Measurements from ENCODE around the gene NHEJ1. TPM values are rescaled to one million over a fixed set of nuclear protein-coding genes. Genes with fewer than 3 reads are reported as not detected.

NHEJ1 gene
- total and polyA plus RNA-seq, 2 of the 13 experiments (the other 11 are each of a cell fraction or from before 2014, with no cell fraction given): 30.0 to 30.7 TPM

GRCh38 chr2:219112062-219112406 lies 48.6 kb downstream of the NHEJ1 start (continued):
- TF ChIP-seq ONECUT2 (CRISPR knock-in tag; IDR thresholded peaks at IDR 0.05) (no peak), EHMT2 (IDR thresholded peaks at IDR 0.05; ENCODE audit: borderline replicate concordance, low read depth, low read length) (no peak), IKZF4 (CRISPR knock-in tag; IDR thresholded peaks at IDR 0.05; ENCODE audit: borderline replicate concordance, low read depth, not compliant biosample characterization) (no peak)

GRCh38 chr2:219111375-219112061 lies 49.1 kb downstream of the NHEJ1 start:
- no peaks in the 10 kb centered on the region for H3K79me2 ChIP-seq (ENCODE audit: insufficient read depth, low read length)
- intact Hi-C loops (cut with micrococcal nuclease; ENCODE audit: unreplicated experiment): no loop called here
- no peaks in the 10 kb centered on the region for H4K20me1 ChIP-seq (ENCODE audit: insufficient read depth, low read length)
- no TSS peak for BruUV-seq (replicated peaks)
- 9% methylated on average over 5 of the region's 5 CpGs for WGBS (ENCODE audit: low lambda C conversion rate)
- H2AFZ ChIP-seq (ENCODE audit: low read length): no peak overlapping the region
- no peak overlapping the region for H3K9ac ChIP-seq (ENCODE audit: insufficient read depth, low read depth, low read length)
- H3K27ac ChIP-seq (ENCODE audit: extremely low read length, insufficient read depth, low read length): peak overlapping the region; percentile 17
- POLR2A ChIA-PET: interaction anchor here (0.9 to 2.4 kb wide), 8 partner anchors 29 to 138 kb away, joined by 3 to 16 read pairs (median 4); partner anchors contain the start of gene ABCB6
- peak overlapping the region; percentile 70 for H3K4me2 ChIP-seq (ENCODE audit: low read depth, low read length)
- CTCF ChIA-PET (ENCODE audit: low intra/inter-chr PET ratio, low total read pairs): interaction anchor here (0.6 kb wide), 1 partner anchor 43 kb away, joined by 3 read pairs; no protein-coding TSS in a partner anchor
- peaks cover 83% of the 10 kb centered on the region for H3K4me1 ChIP-seq (ENCODE audit: insufficient read depth, low read length)
- ATAC-seq (peak; percentile 90), DNase-seq (ENCODE audit: low spot score) (peak; percentile 77), FAIRE-seq (peak; percentile 73)
- H3K27me3 ChIP-seq (ENCODE audit: control insufficient read depth in 1 of 2, insufficient read depth in 2 of 2, low read length in 2 of 2): no peaks in the 10 kb centered on the region
- no peaks in the 10 kb centered on the region for H3K36me3 ChIP-seq (replicated peaks in 1 of 2; ENCODE audit: control insufficient read depth in 1 of 2, insufficient read depth in 2 of 2, low read length in 2 of 2)
- peak overlapping the region in 1 of 3 experiments; percentile 20; a peak in 2 of 6 replicates for H3K4me3 ChIP-seq (replicated peaks in 1 of 3; ENCODE audit: insufficient read depth in 1 of 3, low read depth in 2 of 3, low read length in 3 of 3)
- in situ Hi-C loops (cut with HindIII; ENCODE audit: extremely low pct_ligation_motif_present, low pct_unique_long_range_greater_than_20kb): no loop called here
- H3K9me3 ChIP-seq (ENCODE audit: low read length): no peaks in the 10 kb centered on the region
- TF ChIP-seq KIAA2018 (CRISPR knock-in tag; IDR thresholded peaks at IDR 0.05; ENCODE audit: borderline replicate concordance) (no peak), SIN3B (IDR thresholded peaks at IDR 0.05; ENCODE audit: low read length) (no peak), AHR (CRISPR knock-in tag; IDR thresholded peaks at IDR 0.05) (no peak; the same call in 1 of the 2 replicates), ZNF770 (CRISPR knock-in tag; IDR thresholded peaks at IDR 0.05) (peak; percentile 46; the same call in 1 of the 2 replicates), ZNF3 (CRISPR knock-in tag; IDR thresholded peaks at IDR 0.05) (no peak), NR0B2 (CRISPR knock-in tag; IDR thresholded peaks at IDR 0.05) (no peak)

All from HepG2 (cell line).